Gastrocnemius medialis (tissue), 4 donors: Measurements from ENCODE around the gene ESCO1.
"Not testable (repeated sequence)": the region's sequence is repeated elsewhere in the genome, so short reads cannot be mapped to it uniquely, and the experiment has no call there.

Source experiments
- POLR2A ChIP-seq, 2 donors: fragments of 450-650 bp; IDR thresholded peaks; one replicate each; pipeline ENCODE4 v1.6.1; 2017; ENCODE audit warnings: antibody characterized with exemption in 2 of 2, mild to moderate bottlenecking in 2 of 2, moderate library complexity in 2 of 2
- TF ChIP-seq, protein P1 (sequence below), 5 experiments: fragments of 450-650 bp in 3 of 5; fragments of 200-600 bp in 2 of 5; sonication (generic) in 2 of 5; IDR thresholded peaks in 4 of 5; conservative IDR thresholded peaks in 1 of 5; 1 replicate in 4 of 5; 2 replicates in 1 of 5; pipeline ENCODE4 v1.5.1; 2016 to 2019; ENCODE audit warnings: antibody characterized with exemption in 5 of 5, mild to moderate bottlenecking in 3 of 5, moderate library complexity in 3 of 5

DNA sequence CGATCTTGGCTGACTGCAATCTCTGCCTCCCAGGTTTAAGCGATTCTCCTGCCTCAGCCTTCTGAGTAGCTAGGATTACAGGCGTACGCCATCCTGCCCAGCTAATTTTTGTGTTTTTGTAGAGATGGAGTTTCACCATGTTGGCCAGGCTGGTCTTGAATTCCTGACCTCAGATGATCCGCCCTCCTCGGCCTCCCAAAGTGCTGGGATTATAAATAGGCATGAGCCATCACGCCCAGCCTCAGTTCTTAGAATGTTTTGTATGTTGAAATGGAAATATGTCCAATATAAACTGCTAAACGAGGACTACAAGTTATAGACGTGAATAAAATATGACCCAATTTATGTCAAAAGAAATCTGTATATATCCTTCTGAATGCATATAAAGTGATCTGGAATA, 21.1 kb upstream of the ESCO1 start:
- TF ChIP-seq, protein P1, sequence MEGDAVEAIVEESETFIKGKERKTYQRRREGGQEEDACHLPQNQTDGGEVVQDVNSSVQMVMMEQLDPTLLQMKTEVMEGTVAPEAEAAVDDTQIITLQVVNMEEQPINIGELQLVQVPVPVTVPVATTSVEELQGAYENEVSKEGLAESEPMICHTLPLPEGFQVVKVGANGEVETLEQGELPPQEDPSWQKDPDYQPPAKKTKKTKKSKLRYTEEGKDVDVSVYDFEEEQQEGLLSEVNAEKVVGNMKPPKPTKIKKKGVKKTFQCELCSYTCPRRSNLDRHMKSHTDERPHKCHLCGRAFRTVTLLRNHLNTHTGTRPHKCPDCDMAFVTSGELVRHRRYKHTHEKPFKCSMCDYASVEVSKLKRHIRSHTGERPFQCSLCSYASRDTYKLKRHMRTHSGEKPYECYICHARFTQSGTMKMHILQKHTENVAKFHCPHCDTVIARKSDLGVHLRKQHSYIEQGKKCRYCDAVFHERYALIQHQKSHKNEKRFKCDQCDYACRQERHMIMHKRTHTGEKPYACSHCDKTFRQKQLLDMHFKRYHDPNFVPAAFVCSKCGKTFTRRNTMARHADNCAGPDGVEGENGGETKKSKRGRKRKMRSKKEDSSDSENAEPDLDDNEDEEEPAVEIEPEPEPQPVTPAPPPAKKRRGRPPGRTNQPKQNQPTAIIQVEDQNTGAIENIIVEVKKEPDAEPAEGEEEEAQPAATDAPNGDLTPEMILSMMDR (IDR thresholded peaks at IDR 0.05 in 4 of 5, conservative IDR thresholded peaks at IDR 0.05 in 1 of 5) = not testable (repeated sequence)
- not testable (repeated sequence) for TF ChIP-seq POLR2A (IDR thresholded peaks at IDR 0.05)
